Stimulated activated effector memory CD8-positive, alpha-beta T cell treated with anti-CD3 and anti-CD28 coated beads, Interleukin-12 subunit alpha, Interleukin-12 subunit beta, amount 100 ng/mL, for 72 hours (primary cell): ENCODE measurements around the gene KSR1.

Source experiments
- ATAC-seq: fragments of 150-1000 bp; cut with Tn5 transposase; 2 replicates; pipeline ENCODE4 v1.10.0; 2021
- DNase-seq, 2 donors: peaks; one replicate each; pipeline ENCODE4 v3.0.0; 2021 to 2022; ENCODE audit warnings: low spot score in 2 of 2
- H3K27ac Mint-ChIP-seq: one replicate; pipeline ENCODE4 v1.8.0; 2022; ENCODE audit warnings: mild to moderate bottlenecking, mixed read lengths
- H3K36me3 Mint-ChIP-seq: one replicate; pipeline ENCODE4 v1.8.0; 2022; ENCODE audit warnings: mild to moderate bottlenecking, mixed read lengths
- H3K4me1 Mint-ChIP-seq: one replicate; pipeline ENCODE4 v1.8.0; 2022; ENCODE audit warnings: mixed read lengths
- H3K4me3 Mint-ChIP-seq: one replicate; pipeline ENCODE4 v1.8.0; 2022; ENCODE audit warnings: mild to moderate bottlenecking, mixed read lengths
- H3K9me3 Mint-ChIP-seq: one replicate; pipeline ENCODE4 v1.8.0; 2022; ENCODE audit warnings: mixed read lengths

Gene KSR1

GRCh38 chr17:27597783-27598320 is 141.6 kb downstream of the KSR1 start:
- ATAC-seq, result no peak
- H3K4me1 Mint-ChIP-seq, result peaks cover 26% of the 10 kb centered on the region
- peak overlapping the region; percentile 55 for H3K27ac Mint-ChIP-seq
- no peak for DNase-seq
- peaks cover 57% of the 10 kb centered on the region for H3K36me3 Mint-ChIP-seq
- H3K4me3 Mint-ChIP-seq, result no peak overlapping the region
- H3K9me3 Mint-ChIP-seq, result no peaks in the 10 kb centered on the region

GRCh38 chr17:27598337-27599050 is 142.2 kb downstream of the KSR1 start:
- H3K4me3 Mint-ChIP-seq, result no peak overlapping the region
- peaks cover 53% of the 10 kb centered on the region for H3K36me3 Mint-ChIP-seq
- DNase-seq (no peak), ATAC-seq (no peak)
- H3K27ac Mint-ChIP-seq, result peak overlapping the region; percentile 55
- H3K9me3 Mint-ChIP-seq, result no peaks in the 10 kb centered on the region
- H3K4me1 Mint-ChIP-seq, result peaks cover 32% of the 10 kb centered on the region

- DNase-seq, result no peak
Observed at GRCh38 chr17:27600471-27600870, 144.2 kb downstream of the KSR1 start.

GRCh38 chr17:27601069-27601974 is 145.1 kb downstream of the KSR1 start:
- Mint-ChIP-seq H3K27ac (no peak overlapping the region), H3K9me3 (no peaks in the 10 kb centered on the region), H3K4me1 (peaks cover 15% of the 10 kb centered on the region), H3K36me3 (peaks cover 56% of the 10 kb centered on the region), H3K4me3 (no peak overlapping the region)
- ATAC-seq, result no peak
- DNase-seq, result peak; percentile 80 to 92

More at GRCh38 chr17:27600471-27600870, 144.2 kb downstream of the KSR1 start:
- H3K4me1 Mint-ChIP-seq, result peaks cover 20% of the 10 kb centered on the region
- H3K9me3 Mint-ChIP-seq, result no peaks in the 10 kb centered on the region
- H3K36me3 Mint-ChIP-seq, result peaks cover 56% of the 10 kb centered on the region
- ATAC-seq, result no peak
- no peak overlapping the region for H3K4me3 Mint-ChIP-seq
- H3K27ac Mint-ChIP-seq, result no peak overlapping the region

GRCh38 chr17:27601975-27602302 is 145.7 kb downstream of the KSR1 start:
- ATAC-seq, result no peak
- Mint-ChIP-seq H3K4me1 (peaks cover 15% of the 10 kb centered on the region), H3K9me3 (no peaks in the 10 kb centered on the region), H3K27ac (no peak overlapping the region), H3K36me3 (peaks cover 57% of the 10 kb centered on the region), H3K4me3 (no peak overlapping the region)
- DNase-seq, result no peak

- no peaks in the 10 kb centered on the region for H3K9me3 Mint-ChIP-seq
- ATAC-seq (peak; percentile 57), DNase-seq (peak; percentile 68 to 84)
- H3K36me3 Mint-ChIP-seq, result peaks cover 57% of the 10 kb centered on the region
- H3K4me1 Mint-ChIP-seq, result peaks cover 15% of the 10 kb centered on the region
- no peak overlapping the region for H3K27ac Mint-ChIP-seq
- H3K4me3 Mint-ChIP-seq, result no peak overlapping the region
Observed at GRCh38 chr17:27602721-27603420, 146.6 kb downstream of the KSR1 start.

GRCh38 chr17:27603421-27603770 is 147.1 kb downstream of the KSR1 start:
- ATAC-seq, result no peak
- Mint-ChIP-seq H3K4me1 (peaks cover 20% of the 10 kb centered on the region), H3K36me3 (peaks cover 61% of the 10 kb centered on the region), H3K9me3 (no peaks in the 10 kb centered on the region), H3K27ac (no peak overlapping the region), H3K4me3 (no peak overlapping the region)
- no peak for DNase-seq

- Mint-ChIP-seq H3K27ac (no peak overlapping the region), H3K9me3 (no peaks in the 10 kb centered on the region), H3K4me3 (no peak overlapping the region), H3K4me1 (peaks cover 21% of the 10 kb centered on the region), H3K36me3 (peaks cover 68% of the 10 kb centered on the region)
- DNase-seq, result no peak
- ATAC-seq, result no peak
Observed at GRCh38 chr17:27603880-27604794, 147.9 kb downstream of the KSR1 start.

GRCh38 chr17:27605409-27605808 is 149.2 kb downstream of the KSR1 start:
- H3K4me3 Mint-ChIP-seq, result no peak overlapping the region
- no peak overlapping the region for H3K27ac Mint-ChIP-seq
- peaks cover 69% of the 10 kb centered on the region for H3K36me3 Mint-ChIP-seq

GRCh38 chr17:27607521-27608091 is 151.4 kb downstream of the KSR1 start:
- ATAC-seq, result no peak
- Mint-ChIP-seq H3K4me1 (peaks cover 19% of the 10 kb centered on the region), H3K36me3 (peaks cover 74% of the 10 kb centered on the region), H3K9me3 (no peaks in the 10 kb centered on the region), H3K27ac (no peak overlapping the region), H3K4me3 (no peak overlapping the region)
- DNase-seq, result no peak

More at GRCh38 chr17:27605409-27605808, 149.2 kb downstream of the KSR1 start:
- Mint-ChIP-seq H3K9me3 (no peaks in the 10 kb centered on the region), H3K4me1 (peaks cover 15% of the 10 kb centered on the region)
- DNase-seq, result no peak
- ATAC-seq, result no peak

GRCh38 chr17:27608328-27609230 is 152.3 kb downstream of the KSR1 start:
- no peaks in the 10 kb centered on the region for H3K9me3 Mint-ChIP-seq
- ATAC-seq (peak; percentile 86), DNase-seq (no peak)
- H3K36me3 Mint-ChIP-seq, result peaks cover 83% of the 10 kb centered on the region
- H3K4me3 Mint-ChIP-seq, result no peak overlapping the region
- peak overlapping the region; percentile 67 for H3K27ac Mint-ChIP-seq
- peaks cover 11% of the 10 kb centered on the region for H3K4me1 Mint-ChIP-seq

GRCh38 chr17:27609611-27610303 is 153.5 kb downstream of the KSR1 start:
- H3K27ac Mint-ChIP-seq, result no peak overlapping the region
- peaks cover 11% of the 10 kb centered on the region for H3K4me1 Mint-ChIP-seq
- H3K36me3 Mint-ChIP-seq, result peaks cover 91% of the 10 kb centered on the region
- DNase-seq, result no peak
- no peak overlapping the region for H3K4me3 Mint-ChIP-seq
- H3K9me3 Mint-ChIP-seq, result no peaks in the 10 kb centered on the region
- ATAC-seq, result no peak

- H3K9me3 Mint-ChIP-seq, result no peaks in the 10 kb centered on the region
- H3K36me3 Mint-ChIP-seq, result peaks cover 88% of the 10 kb centered on the region
- ATAC-seq, result no peak
Observed at GRCh38 chr17:27610304-27610677, 154.0 kb downstream of the KSR1 start.

More at GRCh38 chr17:27610304-27610677, 154.0 kb downstream of the KSR1 start:
- H3K4me1 Mint-ChIP-seq, result peaks cover 14% of the 10 kb centered on the region
- no peak overlapping the region for H3K27ac Mint-ChIP-seq
- no peak overlapping the region for H3K4me3 Mint-ChIP-seq
- DNase-seq, result no peak
